GM19438 (cell line): ENCODE data around the gene PILRA.
"Not testable (repeated sequence)": the region's sequence is repeated elsewhere in the genome, so short reads cannot be mapped to it uniquely, and the experiment has no call there.

Experiments used
- ATAC-seq: cut with Tn5 transposase; IDR thresholded peaks from one replicate; pipeline ENCODE4 v1.9.1; 2021; ENCODE audit warnings: low read depth; ENCODE audit not compliant: unreplicated experiment

Gene PILRA

GRCh38 chr7:100373261-100373831 is at the start of gene PILRA:
TSS of gene PILRA (plus strand) at chr7:100373487. CDS start at chr7:100373657, 170 bp downstream.
- no peak for ATAC-seq

DNA sequence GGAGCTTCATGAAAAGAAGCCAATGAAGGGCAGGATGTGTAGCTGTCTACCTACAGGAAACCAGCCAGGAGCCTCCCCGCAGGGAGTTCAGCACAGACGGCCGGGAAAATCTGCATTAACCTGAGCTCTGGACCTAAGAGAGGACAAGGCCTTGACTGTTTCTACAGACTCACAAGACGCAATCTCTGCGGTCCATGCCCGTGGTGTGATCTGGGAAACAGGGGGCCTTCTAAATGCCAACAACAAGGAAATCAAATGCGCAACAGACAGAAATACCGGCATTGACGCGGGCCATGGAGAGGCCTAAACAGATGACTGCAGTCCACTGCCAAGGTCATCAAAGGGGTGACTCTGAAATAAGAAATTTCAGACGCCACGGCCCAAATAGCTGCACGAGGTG is 49.1 kb upstream of the PILRA start:
- not testable (repeated sequence) for ATAC-seq

DNA sequence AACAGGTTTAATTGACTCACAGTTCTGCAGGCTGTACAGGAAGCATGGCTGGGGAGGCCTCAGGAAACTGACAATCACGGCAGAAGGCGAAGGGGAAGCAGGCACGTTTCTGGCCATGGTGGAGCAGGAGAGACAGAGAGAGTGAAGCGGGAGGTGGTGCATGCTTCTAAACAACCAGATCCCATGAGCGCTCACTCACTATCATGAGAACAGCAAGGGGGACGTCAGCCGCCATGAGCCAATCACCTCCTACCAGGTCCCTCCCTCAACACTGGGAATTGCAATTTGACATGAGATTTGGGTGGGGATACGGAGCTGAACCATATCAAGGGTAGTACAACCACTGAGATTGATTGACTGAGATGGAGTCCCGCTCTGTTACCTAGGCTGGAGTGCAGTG is 47.6 kb upstream of the PILRA start:
- ATAC-seq, result not testable (repeated sequence)

DNA sequence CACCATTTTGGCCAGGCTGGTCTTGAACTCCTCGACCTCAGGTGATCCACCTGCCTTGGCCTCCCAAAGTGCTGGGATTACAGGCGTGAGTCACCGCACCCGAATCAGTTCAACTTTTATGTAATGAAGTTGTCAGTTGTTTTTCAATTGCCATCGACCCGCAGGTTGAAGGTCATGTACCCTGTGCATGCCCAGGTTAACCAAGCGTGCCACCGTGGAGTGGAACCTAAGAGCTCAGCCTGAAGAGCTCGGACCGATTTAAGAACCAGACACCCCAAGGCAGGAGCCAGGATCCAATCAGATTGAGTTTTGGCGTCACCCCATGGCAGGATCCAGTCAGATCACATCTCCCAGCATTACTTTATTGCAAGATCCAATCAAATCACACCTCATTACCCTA is 46.4 kb upstream of the PILRA start:
- ATAC-seq, result not testable (repeated sequence)

GRCh38 chr7:100335566-100336466 is 37.5 kb upstream of the PILRA start:
- ATAC-seq, result peak; percentile 90

DNA sequence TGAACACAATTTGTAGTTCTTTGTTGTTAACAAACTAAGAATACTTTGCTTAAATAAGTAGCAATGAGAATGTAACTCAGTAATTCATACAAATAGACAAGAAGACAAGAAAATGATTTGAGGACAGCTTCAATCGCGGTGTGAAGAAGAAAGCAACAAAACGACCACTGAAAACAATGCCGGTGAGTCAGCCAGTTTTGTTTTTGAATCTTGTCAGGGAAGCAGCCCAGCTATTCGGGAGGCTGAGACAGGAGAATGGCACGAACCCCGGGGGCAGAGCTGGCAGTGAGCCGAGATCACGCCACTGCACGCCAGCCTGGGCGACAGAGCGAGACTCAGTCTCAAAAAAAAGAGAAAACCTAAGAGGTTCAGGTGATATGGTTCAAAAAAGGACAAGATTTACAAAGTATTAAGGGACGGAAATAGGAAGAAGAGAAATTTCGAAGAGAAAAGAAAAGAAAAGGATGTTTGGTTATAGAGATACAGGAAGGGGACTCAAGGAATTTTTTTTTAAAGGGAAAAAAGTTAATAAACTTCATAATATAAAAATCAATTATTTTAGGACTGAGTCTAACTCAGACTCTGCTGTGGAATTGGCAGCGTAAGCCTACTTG is 35.1 kb upstream of the PILRA start:
- not testable (repeated sequence) for ATAC-seq

DNA sequence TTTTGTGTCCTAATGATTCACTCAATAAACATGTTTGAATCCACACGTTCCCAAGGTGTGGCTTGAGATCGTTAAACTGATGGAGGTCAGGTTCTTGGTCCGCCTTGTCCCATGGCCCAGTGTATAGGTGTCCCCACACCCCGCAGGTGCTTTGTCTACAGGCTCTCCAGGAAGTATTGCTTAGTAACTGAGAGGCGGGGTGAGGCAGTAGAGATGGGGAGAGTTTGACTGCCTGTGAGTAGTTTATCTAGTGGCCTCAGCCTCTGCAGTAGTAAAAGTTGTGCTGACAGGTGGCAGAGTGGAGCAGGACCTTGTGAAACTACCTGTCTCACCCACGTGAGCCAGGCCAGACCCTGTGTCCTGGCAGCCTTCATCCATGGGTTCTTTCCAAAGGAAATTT is 32.0 kb upstream of the PILRA start:
- ATAC-seq, result not testable (repeated sequence)

DNA sequence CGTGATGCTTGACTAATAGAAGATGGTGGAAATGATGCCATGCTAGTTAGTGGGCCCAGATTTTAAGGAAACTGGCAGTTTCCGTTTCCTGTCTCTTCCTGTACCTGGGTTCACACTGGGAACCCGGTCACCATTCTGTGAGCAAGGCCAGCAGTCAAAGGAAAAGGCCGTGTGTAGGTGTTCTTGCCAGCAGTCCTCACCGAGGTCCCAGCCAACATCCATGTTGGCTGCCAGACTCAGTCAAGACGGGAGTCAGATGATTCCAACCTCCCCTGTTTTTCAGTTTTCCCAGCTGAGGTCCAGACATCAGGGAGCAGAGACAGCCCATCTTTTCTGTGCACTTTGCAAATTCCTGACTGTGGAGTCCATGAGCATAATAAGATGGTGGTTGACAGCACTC is 30.5 kb upstream of the PILRA start:
- no peak for ATAC-seq

GRCh38 chr7:100344124-100344559 is 29.1 kb upstream of the PILRA start:
- ATAC-seq, result not testable (repeated sequence)

GRCh38 chr7:100344560-100345287 is 28.6 kb upstream of the PILRA start:
- ATAC-seq, result peak; percentile 78

DNA sequence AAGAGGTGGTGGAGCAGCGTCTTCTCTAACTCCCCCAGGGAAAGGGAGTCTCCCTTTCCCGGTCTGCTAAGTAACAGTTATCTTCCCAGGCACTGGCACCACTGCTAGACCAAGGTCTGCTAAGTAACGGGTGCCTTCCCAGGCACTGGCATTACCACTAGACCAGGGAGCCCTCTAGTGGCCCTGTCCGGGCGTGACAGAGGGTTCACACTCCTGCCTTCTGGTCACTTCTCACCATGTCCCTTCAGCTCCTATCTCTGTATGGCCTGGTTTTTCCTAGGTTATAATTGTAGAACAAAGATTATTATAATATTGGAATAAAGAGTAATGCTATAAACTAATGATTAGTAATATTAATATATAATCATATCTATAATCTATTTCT is 28.0 kb upstream of the PILRA start:
- ATAC-seq, result peak; percentile 37

DNA sequence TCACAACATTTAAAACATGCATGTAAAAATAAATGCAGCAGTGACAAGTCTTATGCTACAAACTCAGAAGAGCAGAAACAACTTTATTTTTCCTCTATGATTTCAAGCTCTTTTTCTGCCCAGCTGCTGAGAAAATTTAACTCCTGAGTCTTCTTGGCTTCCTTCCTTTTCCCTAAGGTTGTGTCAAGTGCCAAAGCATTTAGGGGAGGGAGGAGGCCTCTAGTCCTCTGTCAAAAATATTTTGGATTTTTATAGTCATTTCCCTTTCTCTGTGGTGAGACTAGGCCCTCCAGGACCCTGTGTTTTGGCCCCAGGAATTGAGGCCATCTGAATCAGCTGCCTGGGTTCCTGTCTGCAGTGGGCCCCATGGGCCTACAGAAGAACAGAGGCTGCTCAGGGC is 26.4 kb upstream of the PILRA start:
- ATAC-seq, result no peak

DNA sequence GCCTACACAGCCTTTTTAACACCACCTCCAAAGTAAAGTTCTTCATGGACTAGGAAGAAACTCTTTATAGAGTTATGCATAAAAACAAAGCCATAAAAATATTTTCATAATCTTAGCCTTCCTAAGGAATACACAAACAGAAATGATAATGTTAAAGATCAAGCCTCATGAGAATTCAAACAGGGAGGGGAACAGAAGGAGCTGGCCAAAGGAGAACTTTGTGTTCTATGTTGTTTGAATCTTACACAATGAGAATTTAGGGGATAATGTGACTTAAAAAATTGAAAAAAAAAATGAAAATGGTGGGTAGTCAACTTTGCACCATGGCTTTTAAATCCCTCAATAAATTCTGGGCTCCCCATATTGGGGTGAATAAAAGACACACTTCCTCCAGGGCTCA is 24.5 kb upstream of the PILRA start:
- ATAC-seq, result no peak

DNA sequence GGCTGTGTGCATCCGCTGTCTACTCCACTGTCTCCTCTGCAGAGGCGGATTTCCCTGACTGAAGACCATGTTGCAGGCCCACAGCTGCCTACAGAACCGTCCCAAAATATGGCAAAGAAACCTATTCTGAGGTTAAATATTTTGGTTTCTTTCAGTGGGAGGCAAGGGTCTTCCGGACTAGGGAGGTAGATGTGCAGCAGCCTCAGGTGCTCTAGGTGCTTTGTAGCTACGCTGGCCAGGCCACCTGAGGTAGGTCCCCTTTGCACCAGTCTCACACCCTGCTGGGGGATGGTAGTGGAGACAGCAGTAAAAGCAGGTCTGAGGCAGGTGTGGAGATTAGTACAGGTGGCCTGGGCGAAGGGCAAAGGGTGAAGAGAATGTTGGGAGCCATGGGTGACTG is 23.5 kb upstream of the PILRA start:
- no peak for ATAC-seq

GRCh38 chr7:100351657-100352058 is 21.6 kb upstream of the PILRA start:
- no peak for ATAC-seq

DNA sequence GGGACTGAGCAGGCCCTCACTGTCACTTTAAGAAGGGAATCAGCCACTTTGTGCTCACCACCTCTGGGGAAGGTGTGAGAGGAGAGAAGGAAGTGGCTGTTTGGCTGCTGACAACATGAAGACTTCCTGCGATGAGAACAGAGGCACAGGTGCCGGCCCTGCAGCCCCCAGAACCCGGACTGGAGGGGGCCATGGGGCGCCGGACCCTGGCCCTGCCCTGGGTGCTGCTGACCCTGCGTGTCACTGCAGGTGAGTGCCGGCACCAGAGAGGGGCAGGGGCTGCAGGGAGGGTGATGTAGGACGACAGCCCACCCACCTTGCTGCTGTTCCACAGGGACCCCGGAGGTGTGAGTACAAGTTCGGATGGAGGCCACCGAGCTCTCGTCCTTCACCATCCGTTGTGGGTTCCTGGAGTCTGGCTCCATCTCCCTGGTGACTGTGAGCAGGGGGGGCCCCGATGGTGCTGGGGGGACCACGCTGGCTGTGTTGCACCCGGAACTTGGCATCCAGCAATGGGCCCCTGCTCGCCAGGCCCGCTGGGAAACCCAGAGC is 21.0 kb upstream of the PILRA start:
- not testable (repeated sequence) for ATAC-seq

- no peak for ATAC-seq
These were observed 20.2 kb upstream of the PILRA start for GRCh38 chr7:100352984-100353684.

GRCh38 chr7:100353685-100354330 is 19.5 kb upstream of the PILRA start:
- ATAC-seq, result no peak

DNA sequence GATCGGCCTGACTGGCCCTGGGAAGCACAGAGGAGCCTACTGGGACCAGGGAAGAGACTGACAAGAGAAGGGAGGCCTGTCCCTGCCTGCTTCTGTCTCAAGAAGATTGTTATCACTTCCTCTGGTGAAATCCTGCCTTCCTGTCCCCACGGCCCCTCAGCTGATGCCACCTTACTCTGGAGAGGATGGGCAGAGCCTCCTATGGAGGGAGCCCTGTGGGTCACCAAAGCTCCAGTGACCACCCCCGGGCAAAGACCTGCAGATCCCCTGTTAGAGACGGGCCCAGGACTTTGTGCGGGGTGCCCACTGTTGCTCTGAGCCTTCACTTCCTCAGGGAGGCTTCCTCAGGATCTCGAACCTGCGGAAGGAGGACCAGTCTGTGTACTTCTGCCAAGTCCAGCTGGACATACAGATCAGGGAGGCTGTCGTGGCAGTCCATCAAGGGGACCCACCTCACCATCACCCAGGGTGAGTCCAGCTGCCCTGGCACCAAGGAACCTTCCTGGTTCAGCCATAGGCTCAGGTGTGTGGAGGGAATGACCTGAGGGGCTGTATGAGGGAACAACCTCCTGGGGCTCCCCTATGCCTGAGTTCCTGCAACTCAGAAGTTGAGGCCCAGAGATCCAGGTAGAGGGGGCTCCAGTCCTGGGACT is 16.7 kb upstream of the PILRA start:
- no peak for ATAC-seq
